SK-MEL-5 (cell line): Measurements from ENCODE around the gene TXNDC15. TPM values are rescaled to one million over a fixed set of nuclear protein-coding genes. Genes with fewer than 3 reads are reported as not detected.

Experiments used
- DNase-seq: peaks from one replicate; pipeline ENCODE4 v3.0.0-alpha.2; 2016; ENCODE audit warnings: low read depth, low spot score
- in situ Hi-C: cut with HindIII; loops from 2 replicates; pipeline ENCODE4 v1.10.0; 2016; ENCODE audit warnings: low sequenced_read_pairs, high pct_unique_total_duplicates, low pct_unique_long_range_greater_than_20kb
- small RNA-seq, 2 experiments: library from RNA; depleted of rRNA; stranded (forward); fragments of <200 nt; gene quantifications; one replicate each; pipeline ENCODE3, GENCODE V24; 2014
- total RNA-seq: library from RNA; depleted of rRNA; stranded (reverse); fragments of >200 nt; shearing (Covaris generic); gene quantifications from 2 replicates; pipeline ENCODE4 v1.2.3, GENCODE V29; 2014; rRNA removed

The TXNDC15 gene
- total RNA-seq, 1 experiment from 2014 or later = 94.9 TPM

DNA sequence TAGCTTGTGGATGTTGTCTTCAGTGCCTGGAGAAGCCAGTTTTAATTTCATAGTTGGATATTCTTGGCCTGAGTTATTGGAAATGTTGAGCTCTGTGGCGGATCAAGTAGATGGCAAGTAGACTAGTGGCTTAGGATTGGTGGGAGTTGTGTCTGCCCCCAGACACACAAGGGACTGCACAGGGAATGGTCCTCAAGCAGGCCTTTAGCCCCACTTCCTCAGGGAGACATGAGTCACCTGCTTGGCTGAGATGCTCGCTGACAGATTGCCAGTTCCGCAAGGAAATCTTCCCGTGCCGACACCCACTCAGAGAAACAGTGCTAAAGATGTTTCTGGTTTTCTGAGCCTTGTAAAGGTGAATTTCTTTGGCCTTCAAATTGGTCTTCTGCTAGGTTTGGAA lies 74.7 kb downstream of the TXNDC15 start:
- DNase-seq = no peak
- in situ Hi-C loops = no loop called here

DNA sequence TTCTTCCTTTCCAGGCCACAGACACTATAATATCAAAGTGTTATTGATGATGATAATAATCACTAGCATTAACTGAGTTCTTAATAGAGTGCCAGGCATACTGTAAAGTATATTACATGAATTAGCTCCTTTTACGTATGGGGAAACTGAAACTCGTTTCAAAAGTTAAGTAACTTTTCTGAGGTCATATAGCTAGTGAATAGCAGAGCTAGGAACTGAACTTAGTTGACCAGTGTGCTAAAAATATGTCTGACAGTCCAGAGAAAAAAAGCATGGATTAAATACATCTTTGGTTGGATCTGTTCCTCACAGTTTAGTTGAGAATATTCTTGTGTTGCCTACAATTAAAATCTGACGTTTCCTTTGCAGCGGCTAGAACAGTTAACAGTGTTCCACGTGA lies 75.1 kb downstream of the TXNDC15 start:
- DNase-seq = no peak
- in situ Hi-C loops = no loop called here

Small RNA genes lying within 50 kb of the gene (small RNA-seq; reads per million reads assigned to genes)
- gene MIR4461 = 0 reads per million in 2 experiments
- 0 reads per million in 2 experiments for gene MTND3P25
- 0 reads per million in 2 experiments for gene MTND4LP30

Other genes starting within 250 kb of the TXNDC15 start
- 61.9 and 66.7 TPM in 2 replicates for gene SAR1B, start 241.5 kb upstream of the TXNDC15 start, total RNA-seq
- gene SEC24A, start 225.6 kb upstream of the TXNDC15 start, total RNA-seq = 13.8 and 17.8 TPM in 2 replicates
- 25.6 and 25.8 TPM in 2 replicates for gene CAMLG, start 135.8 kb upstream of the TXNDC15 start, total RNA-seq
- gene DDX46, start 115.6 kb upstream of the TXNDC15 start, total RNA-seq = 19.6 and 20.0 TPM in 2 replicates
- 41.7 and 42.2 TPM in 2 replicates for gene C5orf24, start 28.4 kb upstream of the TXNDC15 start, total RNA-seq
- gene PCBD2, start 30.8 kb downstream of the TXNDC15 start, total RNA-seq = 5.6 and 6.7 TPM in 2 replicates
- not detected in 2 replicates for gene CATSPER3, start 93.5 kb downstream of the TXNDC15 start, total RNA-seq
- gene PITX1, start 159.9 kb downstream of the TXNDC15 start, total RNA-seq = 0.11 and 0.18 TPM in 2 replicates